C4-2B (cell line): ENCODE data around the gene KLF11.
"Not testable (repeated sequence)": the region's sequence is repeated elsewhere in the genome, so short reads cannot be mapped to it uniquely, and the experiment has no call there.

Source experiments
- H3K27ac ChIP-seq: fragments of 450-650 bp; 2 replicates; pipeline ENCODE4 v1.5.1; 2017
- CTCF ChIP-seq: fragments of 450-650 bp; conservative IDR thresholded peaks from 2 replicates; pipeline ENCODE4 v1.5.1; 2017; ENCODE audit warnings: mild to moderate bottlenecking
- ZFX ChIP-seq: fragments of 450-650 bp; IDR thresholded peaks from 2 replicates; pipeline ENCODE4 v1.6.1; 2017

KLF11 gene

GRCh38 chr2:10087360-10087759, 44.0 kb downstream of the KLF11 start:
- no peak overlapping the region for H3K27ac ChIP-seq
- TF ChIP-seq CTCF (no peak), ZFX (no peak)

GRCh38 chr2:10089565-10090190, 46.3 kb downstream of the KLF11 start:
- TF ChIP-seq CTCF, result no peak
- no peak for TF ChIP-seq ZFX
- H3K27ac ChIP-seq, result no peak overlapping the region

DNA sequence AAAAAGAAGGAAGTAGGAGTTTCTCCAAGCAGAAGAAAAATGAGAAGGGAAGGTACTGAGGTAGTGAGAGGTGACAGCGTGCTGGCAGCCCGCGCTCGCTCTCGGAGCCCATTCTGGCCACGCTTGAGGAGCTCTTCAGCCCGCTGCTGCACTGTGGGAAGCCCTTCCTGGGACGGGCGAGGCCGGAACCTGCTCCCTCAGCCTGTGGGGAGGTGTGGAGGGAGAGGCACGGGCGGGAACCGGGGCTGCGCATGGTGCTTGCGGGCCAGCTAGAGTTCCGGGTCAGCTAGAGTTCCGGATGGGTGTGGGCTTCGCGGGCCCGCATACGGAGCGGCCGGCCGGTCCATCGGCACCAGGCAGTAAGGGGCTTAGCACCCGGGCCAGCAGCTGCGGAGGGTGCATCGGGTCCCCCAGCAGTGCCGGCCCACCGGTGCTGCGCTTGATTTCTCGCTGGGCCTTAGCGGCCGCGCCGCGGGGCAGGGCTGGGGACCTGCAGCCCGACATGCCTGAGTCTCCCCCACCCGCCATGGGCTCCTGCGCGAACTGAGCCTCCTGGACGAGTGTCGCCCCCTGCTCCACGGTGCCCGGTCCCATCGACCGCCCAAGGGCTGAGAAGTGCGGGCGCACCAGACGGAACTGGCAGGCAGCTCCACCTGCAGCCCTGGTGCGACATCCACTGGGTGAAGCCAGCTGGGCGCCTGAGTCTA, 48.0 kb downstream of the KLF11 start:
- no peak overlapping the region for H3K27ac ChIP-seq
- no peak for TF ChIP-seq ZFX
- no peak for TF ChIP-seq CTCF

GRCh38 chr2:10091889-10092244, 48.5 kb downstream of the KLF11 start:
- H3K27ac ChIP-seq, result not testable (repeated sequence)

DNA sequence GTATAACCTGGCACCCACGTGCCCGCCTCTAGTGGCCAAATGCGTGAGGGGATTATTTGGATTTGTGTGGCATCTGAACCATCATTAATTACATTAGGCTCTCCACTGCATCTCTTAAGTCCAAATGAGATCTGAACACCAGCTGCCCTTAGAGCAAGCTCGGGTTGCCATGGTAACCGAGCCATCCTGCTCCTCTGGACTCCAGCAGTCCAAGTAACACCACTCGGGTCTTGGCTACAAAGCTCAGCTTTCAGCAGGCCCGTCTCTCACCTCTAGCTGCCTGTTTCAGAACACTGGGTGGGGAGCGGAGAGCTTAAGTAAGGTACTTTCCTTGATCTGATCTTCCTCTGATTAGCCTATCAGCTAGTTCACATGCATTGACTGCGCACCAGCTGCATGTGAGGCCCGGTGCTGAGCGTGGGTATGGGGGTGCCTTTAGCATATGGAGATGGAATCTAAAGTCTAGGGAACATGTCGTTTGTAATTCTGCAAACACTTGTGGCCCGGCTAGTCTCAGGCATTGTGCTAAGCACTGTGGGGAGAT, 51.0 kb downstream of the KLF11 start:
- TF ChIP-seq CTCF (no peak), ZFX (no peak)
- no peak overlapping the region for H3K27ac ChIP-seq

- TF ChIP-seq CTCF, result no peak
- TF ChIP-seq ZFX, result no peak
- no peak overlapping the region for H3K27ac ChIP-seq
These were observed 51.8 kb downstream of the KLF11 start for GRCh38 chr2:10095175-10095574.

DNA sequence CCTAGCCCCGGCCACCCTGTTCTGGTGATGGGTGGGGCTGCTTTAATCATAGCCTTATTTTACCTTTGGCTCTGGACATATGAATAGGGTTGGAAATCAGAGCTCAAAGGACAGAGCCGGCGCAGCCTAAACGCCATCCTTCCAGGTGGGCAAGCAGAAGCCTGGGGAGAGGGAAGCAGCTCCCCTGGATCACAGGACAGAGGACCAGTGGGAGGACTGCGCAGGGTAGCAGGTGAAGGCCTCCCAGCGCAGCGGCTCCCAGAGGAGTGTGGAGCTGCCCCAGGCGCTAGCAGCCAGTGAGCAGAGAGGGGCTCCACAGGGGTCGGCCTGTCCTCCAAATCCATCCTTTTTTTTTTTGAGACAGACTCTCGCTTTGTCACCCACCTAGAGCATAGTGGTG, 53.3 kb downstream of the KLF11 start:
- H3K27ac ChIP-seq, result no peak overlapping the region
- TF ChIP-seq CTCF (no peak), ZFX (no peak)
